Osteocyte (in vitro differentiated cells): Measurements from ENCODE around the gene ANK3. TPM values are rescaled to one million over a fixed set of nuclear protein-coding genes. Genes with fewer than 3 reads are reported as not detected.
A peak's percentile ranks its signal among the peaks of the same experiment; 100 is the strongest.
"Not testable (repeated sequence)": the region's sequence is repeated elsewhere in the genome, so short reads cannot be mapped to it uniquely, and the experiment has no call there.

Source experiments
- DNase-seq: peaks from one replicate; pipeline ENCODE4 v3.0.0; 2021; ENCODE audit warnings: mixed read lengths; ENCODE audit not compliant: unreplicated experiment; ENCODE audit errors: extremely low spot score
- H3K27ac Mint-ChIP-seq: one replicate; pipeline ENCODE4 v1.8.0; 2021; ENCODE audit warnings: mild to moderate bottlenecking, mixed read lengths; ENCODE audit not compliant: unreplicated experiment
- H3K27me3 Mint-ChIP-seq: one replicate; pipeline ENCODE4 v1.8.0; 2021; ENCODE audit warnings: mixed read lengths; ENCODE audit not compliant: unreplicated experiment
- H3K36me3 Mint-ChIP-seq: one replicate; pipeline ENCODE4 v1.8.0; 2021; ENCODE audit warnings: mixed read lengths; ENCODE audit not compliant: unreplicated experiment
- H3K4me1 Mint-ChIP-seq: one replicate; pipeline ENCODE4 v1.8.0; 2021; ENCODE audit warnings: mixed read lengths; ENCODE audit not compliant: unreplicated experiment
- H3K4me3 Mint-ChIP-seq: one replicate; pipeline ENCODE4 v1.8.0; 2021; ENCODE audit warnings: mild to moderate bottlenecking, moderate library complexity, mixed read lengths; ENCODE audit not compliant: unreplicated experiment
- H3K9me3 Mint-ChIP-seq: one replicate; pipeline ENCODE4 v1.8.0; 2021; ENCODE audit warnings: mixed read lengths; ENCODE audit not compliant: unreplicated experiment
- total RNA-seq: library from RNA; stranded (reverse); gene quantifications from 2 replicates; pipeline ENCODE4 v1.2.1, GENCODE V29; 2021
- TF ChIP-seq, protein P1 (sequence below): fragments of 200-600 bp; sonication (generic); IDR thresholded peaks from 2 replicates; pipeline ENCODE4 v1.5.0; 2021; ENCODE audit warnings: antibody characterized with exemption, mild to moderate bottlenecking, moderate library complexity

Gene ANK3
- total RNA-seq, 1 donor from 2014 or later = 22.0 TPM

DNA sequence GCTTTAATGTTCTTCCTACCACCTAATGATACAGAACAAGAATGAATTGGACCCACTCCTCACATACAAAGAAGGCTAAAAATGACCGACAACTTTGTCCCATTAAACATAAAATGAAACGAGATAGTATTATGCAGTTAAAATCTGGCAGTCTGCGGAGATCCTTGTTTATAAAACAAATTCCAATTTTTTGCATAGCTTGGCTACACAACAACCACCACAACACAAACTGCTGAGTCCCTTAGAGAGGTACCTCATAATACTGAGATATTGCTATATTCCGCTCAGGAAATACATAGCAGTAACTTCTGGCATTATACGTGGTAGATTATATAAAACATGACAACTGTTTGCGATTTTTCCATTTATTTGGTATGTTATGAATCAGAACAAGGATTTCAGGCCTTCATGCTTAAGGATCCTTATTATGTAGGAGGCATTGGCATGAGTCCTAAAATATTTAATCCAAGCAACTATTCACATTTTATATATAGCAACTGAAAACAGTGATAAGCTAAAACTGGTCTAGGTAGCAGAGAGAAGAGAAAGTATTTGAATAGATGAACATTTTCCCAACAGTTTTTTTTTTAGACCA, 96.0 kb downstream of the ANK3 start:
- peak overlapping the region; percentile 81 for H3K27ac Mint-ChIP-seq
- TF ChIP-seq, protein P1, sequence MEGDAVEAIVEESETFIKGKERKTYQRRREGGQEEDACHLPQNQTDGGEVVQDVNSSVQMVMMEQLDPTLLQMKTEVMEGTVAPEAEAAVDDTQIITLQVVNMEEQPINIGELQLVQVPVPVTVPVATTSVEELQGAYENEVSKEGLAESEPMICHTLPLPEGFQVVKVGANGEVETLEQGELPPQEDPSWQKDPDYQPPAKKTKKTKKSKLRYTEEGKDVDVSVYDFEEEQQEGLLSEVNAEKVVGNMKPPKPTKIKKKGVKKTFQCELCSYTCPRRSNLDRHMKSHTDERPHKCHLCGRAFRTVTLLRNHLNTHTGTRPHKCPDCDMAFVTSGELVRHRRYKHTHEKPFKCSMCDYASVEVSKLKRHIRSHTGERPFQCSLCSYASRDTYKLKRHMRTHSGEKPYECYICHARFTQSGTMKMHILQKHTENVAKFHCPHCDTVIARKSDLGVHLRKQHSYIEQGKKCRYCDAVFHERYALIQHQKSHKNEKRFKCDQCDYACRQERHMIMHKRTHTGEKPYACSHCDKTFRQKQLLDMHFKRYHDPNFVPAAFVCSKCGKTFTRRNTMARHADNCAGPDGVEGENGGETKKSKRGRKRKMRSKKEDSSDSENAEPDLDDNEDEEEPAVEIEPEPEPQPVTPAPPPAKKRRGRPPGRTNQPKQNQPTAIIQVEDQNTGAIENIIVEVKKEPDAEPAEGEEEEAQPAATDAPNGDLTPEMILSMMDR = no peak
- H3K9me3 Mint-ChIP-seq = no peaks in the 10 kb centered on the region
- H3K4me1 Mint-ChIP-seq = peaks cover 49% of the 10 kb centered on the region
- no peaks in the 10 kb centered on the region for H3K36me3 Mint-ChIP-seq
- H3K4me3 Mint-ChIP-seq = no peak overlapping the region
- H3K27me3 Mint-ChIP-seq = no peaks in the 10 kb centered on the region
- DNase-seq = no peak

DNA sequence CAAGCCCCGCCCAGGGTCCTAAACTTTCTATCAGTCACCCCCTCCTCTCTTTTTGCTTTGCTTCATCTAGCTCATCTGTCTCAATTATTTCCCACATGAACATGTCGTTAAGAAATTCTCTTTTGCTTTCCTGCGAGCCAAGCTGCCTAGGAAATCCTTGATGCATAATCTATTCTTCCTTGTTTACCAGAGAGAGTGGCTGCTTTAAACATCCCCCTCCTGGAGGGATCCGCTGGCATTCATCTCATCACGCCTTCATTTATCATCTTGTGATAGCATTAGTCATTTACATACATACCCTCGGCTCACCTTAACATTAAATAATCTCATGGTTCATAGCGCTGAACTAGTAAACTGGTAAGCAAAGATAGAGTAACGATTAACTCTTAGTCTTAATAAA, 96.7 kb downstream of the ANK3 start:
- DNase-seq = no peak
- H3K9me3 Mint-ChIP-seq = no peaks in the 10 kb centered on the region
- no peaks in the 10 kb centered on the region for H3K36me3 Mint-ChIP-seq
- H3K27ac Mint-ChIP-seq = peak overlapping the region; percentile 81
- peaks cover 55% of the 10 kb centered on the region for H3K4me1 Mint-ChIP-seq
- no peak overlapping the region for H3K4me3 Mint-ChIP-seq
- H3K27me3 Mint-ChIP-seq = no peaks in the 10 kb centered on the region
- TF ChIP-seq, protein P1 = no peak

DNA sequence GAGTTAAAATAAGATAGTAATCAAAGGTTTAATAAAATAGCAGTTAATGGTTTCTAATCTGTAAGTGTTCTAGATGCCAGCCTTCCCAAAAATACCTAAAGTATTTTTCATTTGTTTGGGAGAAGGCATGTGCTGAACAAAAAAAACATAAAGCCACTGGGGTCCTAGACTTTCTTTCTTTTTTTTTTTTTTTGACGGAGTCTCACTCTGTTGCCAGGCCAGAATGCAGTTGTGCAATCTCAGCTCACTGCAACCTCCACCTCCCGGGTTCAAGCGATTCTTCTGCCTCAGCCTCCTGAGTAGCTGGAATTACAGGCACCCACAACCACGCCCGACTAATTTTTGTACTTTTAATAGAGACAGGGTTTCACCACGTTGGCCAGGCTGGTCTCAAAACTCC, 97.1 kb downstream of the ANK3 start:
- peaks cover 58% of the 10 kb centered on the region for H3K4me1 Mint-ChIP-seq
- not testable (repeated sequence) for H3K4me3 Mint-ChIP-seq, DNase-seq, H3K36me3 Mint-ChIP-seq, H3K27me3 Mint-ChIP-seq, H3K9me3 Mint-ChIP-seq
- H3K27ac Mint-ChIP-seq = peak overlapping the region; percentile 81

DNA sequence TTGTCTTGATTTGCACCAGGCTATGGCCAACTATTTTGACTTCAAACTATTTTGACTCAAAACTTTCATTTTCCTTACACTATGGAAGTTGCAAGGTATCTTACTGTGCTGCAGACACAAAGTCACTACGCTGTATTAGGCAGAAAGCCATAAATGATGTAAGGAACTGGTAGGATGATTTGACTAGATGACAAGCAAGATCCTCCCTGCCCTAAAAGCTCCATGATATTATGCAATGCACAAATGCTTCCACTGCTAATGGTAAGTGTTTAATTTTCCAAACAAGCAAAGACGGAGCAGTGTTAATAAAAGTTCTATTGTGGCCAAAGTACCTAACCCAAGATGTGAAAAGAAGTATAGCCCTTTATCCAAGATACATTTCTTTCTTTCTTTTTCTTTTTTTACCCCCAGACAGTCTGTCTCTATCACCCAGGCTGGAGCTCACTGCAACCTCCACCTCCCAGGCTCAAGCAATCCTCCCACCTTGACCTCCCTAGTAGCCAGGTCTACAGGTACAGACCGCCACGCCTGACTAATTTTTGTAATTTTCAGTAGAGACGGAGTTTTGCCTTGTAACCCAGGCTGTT, 98.2 kb downstream of the ANK3 start:
- no peaks in the 10 kb centered on the region for H3K27me3 Mint-ChIP-seq
- no peak overlapping the region for H3K4me3 Mint-ChIP-seq
- no peaks in the 10 kb centered on the region for H3K9me3 Mint-ChIP-seq
- peak overlapping the region; percentile 37 for H3K27ac Mint-ChIP-seq
- TF ChIP-seq, protein P1 = no peak
- no peaks in the 10 kb centered on the region for H3K36me3 Mint-ChIP-seq
- peaks cover 68% of the 10 kb centered on the region for H3K4me1 Mint-ChIP-seq
- no peak for DNase-seq

DNA sequence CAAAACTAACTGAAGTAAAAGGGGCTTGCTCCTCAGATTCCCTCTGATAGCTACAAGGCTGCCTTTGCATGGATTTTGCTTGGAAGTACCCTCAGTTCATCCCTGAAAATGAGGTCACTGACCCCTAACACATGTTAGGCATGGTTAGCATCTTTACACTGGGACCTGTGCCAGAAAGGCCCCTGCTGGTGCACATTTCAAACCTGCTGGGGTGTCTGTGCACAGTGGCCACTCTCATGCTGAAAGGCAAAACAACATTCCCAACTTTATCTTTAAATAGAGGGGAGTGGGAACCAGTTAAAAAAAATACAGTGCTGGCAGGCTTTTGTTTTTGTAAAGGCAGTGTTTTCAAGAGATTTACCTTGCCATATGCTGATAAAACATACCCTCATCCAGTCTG, 99.1 kb downstream of the ANK3 start:
- H3K36me3 Mint-ChIP-seq = no peaks in the 10 kb centered on the region
- H3K9me3 Mint-ChIP-seq = no peaks in the 10 kb centered on the region
- peaks cover 76% of the 10 kb centered on the region for H3K4me1 Mint-ChIP-seq
- TF ChIP-seq, protein P1 = no peak
- H3K4me3 Mint-ChIP-seq = no peak overlapping the region
- peak overlapping the region; percentile 28 for H3K27ac Mint-ChIP-seq
- no peaks in the 10 kb centered on the region for H3K27me3 Mint-ChIP-seq
- DNase-seq = no peak
